Vagina (tissue), 2 donors: ENCODE data around the gene IRAK1. TPM values are rescaled to one million over a fixed set of nuclear protein-coding genes. Genes with fewer than 3 reads are reported as not detected.

Source experiments
- DNase-seq, 2 donors: peaks; one replicate each; pipeline ENCODE4 v3.0.0-alpha.2; 2017; ENCODE audit errors: extremely low spot score in 2 of 2
- H3K27ac ChIP-seq: fragments of 200-600 bp; sonication (generic); one replicate; pipeline ENCODE4 v1.5.1; 2019
- H3K27me3 ChIP-seq: fragments of 200-600 bp; sonication (generic); one replicate; pipeline ENCODE4 v1.5.1; 2019
- H3K36me3 ChIP-seq, 2 donors: fragments of 200-600 bp; sonication (generic); one replicate each; pipeline ENCODE4 v1.5.1; 2017 to 2019
- H3K4me1 ChIP-seq: fragments of 200-600 bp; sonication (generic); one replicate; pipeline ENCODE4 v1.5.1; 2019
- H3K4me3 ChIP-seq, 2 donors: fragments of 200-600 bp; sonication (generic); 1 replicate in 1 of 2; 2 replicates in 1 of 2; pipeline ENCODE4 v1.5.1; 2016 to 2019
- H3K9me3 ChIP-seq: fragments of 200-600 bp; sonication (generic); one replicate; pipeline ENCODE4 v1.5.1; 2019
- POLR2A ChIP-seq, 2 donors: fragments of 450-650 bp; IDR thresholded peaks; one replicate each; pipeline ENCODE4 v1.6.1; 2017; ENCODE audit warnings: antibody characterized with exemption in 2 of 2, mild to moderate bottlenecking in 2 of 2, moderate library complexity in 2 of 2
- POLR2AphosphoS5 ChIP-seq, 2 donors: sonication (generic); formaldehyde crosslinking; IDR thresholded peaks; one replicate each; pipeline ENCODE4 v1.9.0; 2017; ENCODE audit warnings: antibody characterized with exemption in 2 of 2, mild to moderate bottlenecking in 2 of 2, low read depth in 1 of 2; ENCODE audit not compliant: insufficient read depth in 1 of 2
- intact Hi-C: fragments of 100-400 bp; cut with DNase I; formaldehyde crosslinking; loops from one replicate; pipeline ENCODE4 v1.15.1; 2023
- total RNA-seq: library from RNA; depleted of rRNA; stranded (reverse); fragments of >200 nt; gene quantifications from one replicate; pipeline ENCODE4 v1.2.3, GENCODE V29; 2016
- TF ChIP-seq, protein P1 (sequence below), 3 experiments: fragments of 450-650 bp in 2 of 3; fragments of 200-600 bp in 1 of 3; sonication (generic) in 1 of 3; IDR thresholded peaks; one replicate each; pipeline ENCODE4 v1.5.1; 2017 to 2019; ENCODE audit warnings: antibody characterized with exemption in 3 of 3, mild to moderate bottlenecking in 2 of 3, moderate library complexity in 2 of 3

IRAK1 gene
- total RNA-seq, 1 donor from 2014 or later, result 46.7 TPM

DNA sequence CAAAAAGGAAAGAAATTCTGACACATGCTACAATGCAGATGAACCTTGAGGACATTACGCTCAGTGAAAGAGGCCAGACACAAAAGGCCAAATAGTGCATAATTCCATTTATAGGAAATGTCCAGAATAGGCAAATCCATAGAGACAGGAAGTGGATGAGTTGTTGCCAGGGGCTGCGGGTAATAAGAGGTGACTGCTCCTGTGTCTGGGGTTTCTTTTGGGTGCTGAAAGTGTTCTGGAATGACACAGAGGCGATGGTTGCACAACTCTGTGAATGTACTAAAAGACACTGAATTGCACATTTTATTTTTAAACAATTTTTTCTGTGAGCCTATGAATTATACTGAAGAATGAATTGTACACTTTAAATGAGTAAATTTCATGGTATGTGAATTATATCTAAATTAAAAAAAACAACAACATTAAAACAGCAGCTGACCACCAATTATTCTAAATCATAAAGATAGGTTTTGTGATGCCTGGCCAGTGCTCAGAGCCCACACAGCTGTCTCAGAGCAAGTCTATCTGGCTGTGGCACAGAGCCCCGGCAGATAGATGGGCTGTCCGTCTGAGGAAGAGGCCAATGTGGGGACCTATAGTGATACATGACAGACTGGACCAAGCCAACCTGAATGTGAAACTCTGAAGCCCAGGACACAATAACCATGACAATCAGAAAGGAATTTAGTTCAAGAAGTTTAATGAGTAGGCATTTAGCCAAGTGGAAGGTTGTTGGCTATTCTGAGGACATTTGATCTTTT lies 23.5 kb upstream of the IRAK1 start:
- no peaks in the 10 kb centered on the region for H3K36me3 ChIP-seq
- intact Hi-C loops, result no loop called here
- no peak for TF ChIP-seq POLR2AphosphoS5 (IDR thresholded peaks at IDR 0.05; ENCODE audit: insufficient read depth in 1 of 2, low read depth in 1 of 2)
- TF ChIP-seq, protein P1, sequence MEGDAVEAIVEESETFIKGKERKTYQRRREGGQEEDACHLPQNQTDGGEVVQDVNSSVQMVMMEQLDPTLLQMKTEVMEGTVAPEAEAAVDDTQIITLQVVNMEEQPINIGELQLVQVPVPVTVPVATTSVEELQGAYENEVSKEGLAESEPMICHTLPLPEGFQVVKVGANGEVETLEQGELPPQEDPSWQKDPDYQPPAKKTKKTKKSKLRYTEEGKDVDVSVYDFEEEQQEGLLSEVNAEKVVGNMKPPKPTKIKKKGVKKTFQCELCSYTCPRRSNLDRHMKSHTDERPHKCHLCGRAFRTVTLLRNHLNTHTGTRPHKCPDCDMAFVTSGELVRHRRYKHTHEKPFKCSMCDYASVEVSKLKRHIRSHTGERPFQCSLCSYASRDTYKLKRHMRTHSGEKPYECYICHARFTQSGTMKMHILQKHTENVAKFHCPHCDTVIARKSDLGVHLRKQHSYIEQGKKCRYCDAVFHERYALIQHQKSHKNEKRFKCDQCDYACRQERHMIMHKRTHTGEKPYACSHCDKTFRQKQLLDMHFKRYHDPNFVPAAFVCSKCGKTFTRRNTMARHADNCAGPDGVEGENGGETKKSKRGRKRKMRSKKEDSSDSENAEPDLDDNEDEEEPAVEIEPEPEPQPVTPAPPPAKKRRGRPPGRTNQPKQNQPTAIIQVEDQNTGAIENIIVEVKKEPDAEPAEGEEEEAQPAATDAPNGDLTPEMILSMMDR (IDR thresholded peaks at IDR 0.05), result no peak
- no peak for TF ChIP-seq POLR2A (IDR thresholded peaks at IDR 0.05)
- H3K4me3 ChIP-seq, result no peak overlapping the region
- peak overlapping the region; percentile 58 for H3K27ac ChIP-seq
- no peaks in the 10 kb centered on the region for H3K9me3 ChIP-seq
- peaks cover 76% of the 10 kb centered on the region for H3K4me1 ChIP-seq
- H3K27me3 ChIP-seq, result no peaks in the 10 kb centered on the region
- no peak for DNase-seq

DNA sequence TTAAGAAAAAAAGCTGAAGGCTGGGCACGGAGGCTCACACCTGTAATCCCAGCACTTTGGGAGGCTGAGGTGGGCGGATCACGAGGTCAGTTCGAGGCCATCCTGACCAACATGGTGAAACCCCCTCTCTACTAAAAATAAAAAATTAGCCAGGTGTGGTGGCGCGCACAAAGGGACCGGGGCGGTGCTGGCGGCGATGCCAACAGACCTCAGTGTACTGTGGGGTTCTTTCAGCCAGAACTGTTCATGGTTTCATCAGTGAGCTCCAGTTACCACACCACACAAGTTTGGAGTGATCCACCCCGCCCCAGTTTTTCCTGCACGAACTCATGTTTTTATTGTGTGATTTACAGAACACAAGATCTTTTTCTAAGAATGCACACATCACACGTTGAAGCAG lies 21.2 kb upstream of the IRAK1 start:
- Histone ChIP-seq H3K9me3 (no peaks in the 10 kb centered on the region), H3K4me1 (peaks cover 55% of the 10 kb centered on the region), H3K36me3 (no peaks in the 10 kb centered on the region), H3K27ac (peak overlapping the region; percentile 55), H3K4me3 (no peak overlapping the region), H3K27me3 (no peaks in the 10 kb centered on the region)
- intact Hi-C loops, result no loop called here
- TF ChIP-seq, protein P1 (IDR thresholded peaks at IDR 0.05), result no peak
- TF ChIP-seq POLR2A (IDR thresholded peaks at IDR 0.05) (no peak), POLR2AphosphoS5 (IDR thresholded peaks at IDR 0.05; ENCODE audit: insufficient read depth in 1 of 2, low read depth in 1 of 2) (no peak)
- DNase-seq, result no peak

DNA sequence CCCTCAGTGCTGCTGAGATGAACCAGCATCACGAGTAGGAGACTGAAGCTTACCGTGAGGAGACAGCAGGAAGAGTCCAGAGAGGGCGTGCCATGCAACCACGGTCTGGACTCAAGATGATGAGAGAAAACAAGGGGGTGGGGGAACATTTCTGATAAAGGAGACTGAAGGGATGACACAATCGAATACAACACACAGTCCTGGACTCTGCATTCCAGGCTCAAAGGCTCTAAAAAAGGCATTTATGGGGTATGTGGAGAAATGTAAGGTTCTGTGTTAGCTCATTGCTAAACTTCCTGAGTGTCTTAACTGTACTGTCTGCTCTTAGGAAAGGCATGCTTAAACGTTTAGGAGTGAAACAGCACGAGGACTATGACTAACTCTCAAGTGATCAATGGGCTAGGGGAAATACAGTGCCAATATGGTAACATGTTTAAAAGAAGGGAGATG lies 20.6 kb upstream of the IRAK1 start:
- peak overlapping the region in 1 of 2 donors; percentile 2 for H3K4me3 ChIP-seq
- peaks cover 49% of the 10 kb centered on the region for H3K4me1 ChIP-seq
- intact Hi-C loops, result no loop called here
- TF ChIP-seq POLR2AphosphoS5 (IDR thresholded peaks at IDR 0.05; ENCODE audit: insufficient read depth in 1 of 2, low read depth in 1 of 2) (no peak), POLR2A (IDR thresholded peaks at IDR 0.05) (no peak)
- TF ChIP-seq, protein P1 (IDR thresholded peaks at IDR 0.05), result no peak
- H3K27ac ChIP-seq, result peak overlapping the region; percentile 55
- DNase-seq, result no peak
- H3K9me3 ChIP-seq, result no peaks in the 10 kb centered on the region
- no peaks in the 10 kb centered on the region for H3K36me3 ChIP-seq
- no peaks in the 10 kb centered on the region for H3K27me3 ChIP-seq

DNA sequence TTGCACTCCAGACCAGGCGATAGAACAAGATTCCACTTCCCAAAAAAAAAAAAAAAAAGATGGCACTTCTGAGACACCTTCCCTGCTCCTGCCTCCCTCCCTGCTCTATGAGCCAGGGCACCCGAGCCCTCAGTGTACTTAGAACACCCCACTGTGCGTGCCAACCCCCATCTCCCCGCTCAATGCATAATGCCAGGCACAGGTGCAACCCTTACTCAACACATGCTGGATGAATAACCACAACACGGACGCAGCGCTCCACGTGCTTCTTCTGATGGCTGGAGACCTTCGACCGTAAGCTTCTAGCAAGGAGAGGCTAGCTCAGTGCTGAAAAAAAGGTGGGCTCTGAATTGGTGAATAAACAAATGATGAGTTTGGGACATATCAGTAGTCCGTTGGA lies 19.9 kb upstream of the IRAK1 start:
- no peak for DNase-seq
- TF ChIP-seq, protein P1 (IDR thresholded peaks at IDR 0.05), result no peak
- no peak for TF ChIP-seq POLR2A (IDR thresholded peaks at IDR 0.05)
- no peak for TF ChIP-seq POLR2AphosphoS5 (IDR thresholded peaks at IDR 0.05; ENCODE audit: insufficient read depth in 1 of 2, low read depth in 1 of 2)
- peaks cover 42% of the 10 kb centered on the region for H3K4me1 ChIP-seq
- no peaks in the 10 kb centered on the region for H3K36me3 ChIP-seq
- H3K27me3 ChIP-seq, result no peaks in the 10 kb centered on the region
- no peaks in the 10 kb centered on the region for H3K9me3 ChIP-seq
- H3K27ac ChIP-seq, result peak overlapping the region; percentile 21
- intact Hi-C loops, result no loop called here
- no peak overlapping the region for H3K4me3 ChIP-seq

DNA sequence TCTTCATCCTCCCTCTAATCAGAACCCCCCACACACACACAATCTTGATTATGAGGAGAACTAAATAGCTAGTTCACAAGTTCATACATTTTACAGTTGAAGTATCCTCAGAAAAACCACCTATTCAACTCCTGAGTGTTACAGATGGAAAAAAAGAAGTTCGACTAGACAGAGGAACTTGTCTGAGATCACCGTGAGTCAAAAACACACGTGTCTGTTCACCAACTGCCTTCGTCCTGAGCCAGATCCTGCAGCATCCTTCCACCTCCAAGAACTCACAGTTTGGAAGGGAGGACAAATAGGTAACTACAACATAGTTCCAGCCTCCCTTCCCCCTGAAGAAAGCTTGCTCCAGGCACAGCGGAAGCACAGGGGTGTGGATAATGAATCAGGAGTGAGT lies 19.0 kb upstream of the IRAK1 start:
- H3K27me3 ChIP-seq, result no peaks in the 10 kb centered on the region
- DNase-seq, result no peak
- H3K27ac ChIP-seq, result peak overlapping the region; percentile 43
- peaks cover 33% of the 10 kb centered on the region for H3K4me1 ChIP-seq
- TF ChIP-seq POLR2A (IDR thresholded peaks at IDR 0.05), result no peak
- TF ChIP-seq, protein P1 (IDR thresholded peaks at IDR 0.05), result no peak
- no peak for TF ChIP-seq POLR2AphosphoS5 (IDR thresholded peaks at IDR 0.05; ENCODE audit: insufficient read depth in 1 of 2, low read depth in 1 of 2)
- no peaks in the 10 kb centered on the region for H3K36me3 ChIP-seq
- intact Hi-C loops, result no loop called here
- H3K4me3 ChIP-seq, result no peak overlapping the region
- no peaks in the 10 kb centered on the region for H3K9me3 ChIP-seq
